Nephron (organoid): ENCODE measurements around the gene ONECUT1.
A peak's percentile ranks its signal among the peaks of the same experiment; 100 is the strongest.

Source experiments
- H3K27ac Mint-ChIP-seq, 3 experiments: 2 replicates each; pipeline ENCODE4 v1.8.0; 2020; ENCODE audit warnings: mixed read lengths in 3 of 3, mild to moderate bottlenecking in 2 of 3, moderate library complexity in 1 of 3
- H3K27me3 Mint-ChIP-seq: 2 replicates; pipeline ENCODE4 v1.8.0; 2021; ENCODE audit warnings: low read depth, mild to moderate bottlenecking, moderate library complexity, mixed read lengths
- H3K36me3 Mint-ChIP-seq: 2 replicates; pipeline ENCODE4 v1.8.0; 2020; ENCODE audit warnings: low read depth, mixed read lengths
- H3K4me1 Mint-ChIP-seq: 2 replicates; pipeline ENCODE4 v1.8.0; 2020; ENCODE audit warnings: mixed read lengths
- H3K4me3 Mint-ChIP-seq, 3 experiments: 2 replicates each; pipeline ENCODE4 v1.8.0; 2020; ENCODE audit warnings: mild to moderate bottlenecking in 3 of 3, mixed read lengths in 3 of 3, moderate library complexity in 2 of 3
- H3K9me3 Mint-ChIP-seq: 2 replicates; pipeline ENCODE4 v1.8.0; 2020; ENCODE audit warnings: mixed read lengths
- TF ChIP-seq, protein P1 (sequence below), 3 experiments: fragments of 200-600 bp; sonication (generic); IDR thresholded peaks; one replicate each; pipeline ENCODE4 v1.5.0; 2021; ENCODE audit warnings: antibody characterized with exemption in 3 of 3; ENCODE audit not compliant: unreplicated experiment in 3 of 3

The ONECUT1 gene

DNA sequence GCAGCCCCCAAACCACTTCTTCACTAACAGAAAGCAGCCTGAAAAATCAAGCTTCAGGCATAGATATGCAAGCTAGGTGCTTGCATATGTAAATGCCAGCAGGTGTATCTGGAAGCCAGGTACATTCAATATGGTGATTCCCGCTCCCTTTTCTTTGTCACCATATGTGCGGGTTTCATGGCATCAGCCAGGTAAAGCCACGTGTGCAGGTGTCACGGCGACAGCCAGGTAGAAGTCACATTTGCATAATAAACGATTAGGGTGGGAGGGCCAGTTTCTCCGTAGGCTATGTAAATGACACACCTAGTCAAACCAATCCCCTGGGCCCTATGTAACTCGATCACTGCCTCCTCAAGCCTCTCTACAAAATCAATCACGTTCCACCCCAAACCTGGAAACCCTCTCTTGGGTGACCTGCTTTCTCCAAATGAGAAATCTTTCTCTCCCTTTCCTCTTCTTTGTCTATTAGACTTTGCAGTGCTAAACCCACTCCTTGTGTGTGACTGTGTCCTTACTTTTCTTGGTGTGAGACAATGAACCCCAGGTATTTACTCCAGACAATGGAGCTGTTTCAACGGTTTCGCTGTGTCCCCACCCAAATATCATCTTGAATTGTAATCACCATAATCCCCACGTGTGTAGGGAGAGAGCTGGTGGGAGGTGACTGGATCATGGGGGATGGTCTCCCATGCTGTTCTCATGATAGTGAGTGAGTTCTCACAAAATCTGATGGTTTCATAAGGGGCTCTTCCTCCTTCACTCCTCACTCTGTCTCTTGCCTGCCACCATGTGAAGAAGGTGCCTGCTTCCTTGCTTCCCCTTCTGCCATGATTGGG is 44.6 kb downstream of the ONECUT1 start:
- TF ChIP-seq, protein P1, sequence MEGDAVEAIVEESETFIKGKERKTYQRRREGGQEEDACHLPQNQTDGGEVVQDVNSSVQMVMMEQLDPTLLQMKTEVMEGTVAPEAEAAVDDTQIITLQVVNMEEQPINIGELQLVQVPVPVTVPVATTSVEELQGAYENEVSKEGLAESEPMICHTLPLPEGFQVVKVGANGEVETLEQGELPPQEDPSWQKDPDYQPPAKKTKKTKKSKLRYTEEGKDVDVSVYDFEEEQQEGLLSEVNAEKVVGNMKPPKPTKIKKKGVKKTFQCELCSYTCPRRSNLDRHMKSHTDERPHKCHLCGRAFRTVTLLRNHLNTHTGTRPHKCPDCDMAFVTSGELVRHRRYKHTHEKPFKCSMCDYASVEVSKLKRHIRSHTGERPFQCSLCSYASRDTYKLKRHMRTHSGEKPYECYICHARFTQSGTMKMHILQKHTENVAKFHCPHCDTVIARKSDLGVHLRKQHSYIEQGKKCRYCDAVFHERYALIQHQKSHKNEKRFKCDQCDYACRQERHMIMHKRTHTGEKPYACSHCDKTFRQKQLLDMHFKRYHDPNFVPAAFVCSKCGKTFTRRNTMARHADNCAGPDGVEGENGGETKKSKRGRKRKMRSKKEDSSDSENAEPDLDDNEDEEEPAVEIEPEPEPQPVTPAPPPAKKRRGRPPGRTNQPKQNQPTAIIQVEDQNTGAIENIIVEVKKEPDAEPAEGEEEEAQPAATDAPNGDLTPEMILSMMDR (IDR thresholded peaks at IDR 0.05; ENCODE audit: unreplicated experiment in 3 of 3), result no peak
- Mint-ChIP-seq H3K27me3 (peaks cover 11% of the 10 kb centered on the region), H3K36me3 (no peaks in the 10 kb centered on the region), H3K27ac (no peak overlapping the region), H3K9me3 (peaks cover 2% of the 10 kb centered on the region), H3K4me1 (no peaks in the 10 kb centered on the region), H3K4me3 (no peak overlapping the region)

DNA sequence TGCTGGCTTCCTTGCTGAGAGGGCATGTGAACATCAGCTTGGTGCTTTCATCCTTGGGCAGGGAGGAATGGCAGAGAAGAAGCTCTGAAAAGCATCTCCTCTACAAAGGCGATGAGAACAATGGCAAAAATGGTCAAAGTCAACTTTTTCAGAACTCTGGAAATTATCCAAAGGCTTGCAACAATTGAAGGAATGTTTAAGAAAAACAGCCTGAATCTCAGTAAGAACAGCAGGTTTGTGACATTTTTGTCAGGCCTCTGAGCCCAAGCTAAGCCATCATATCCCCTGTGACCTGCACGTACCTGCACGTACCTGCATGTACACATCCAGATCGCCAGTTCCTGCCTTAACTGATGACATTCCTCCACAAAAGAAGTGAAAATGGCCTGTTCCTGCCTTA is 51.8 kb downstream of the ONECUT1 start:
- H3K9me3 Mint-ChIP-seq, result no peaks in the 10 kb centered on the region
- peaks cover 4% of the 10 kb centered on the region for H3K27me3 Mint-ChIP-seq
- no peaks in the 10 kb centered on the region for H3K4me1 Mint-ChIP-seq
- TF ChIP-seq, protein P1 (IDR thresholded peaks at IDR 0.05; ENCODE audit: unreplicated experiment in 3 of 3), result no peak
- H3K36me3 Mint-ChIP-seq, result no peaks in the 10 kb centered on the region
- H3K27ac Mint-ChIP-seq, result no peak overlapping the region
- H3K4me3 Mint-ChIP-seq, result no peak overlapping the region

DNA sequence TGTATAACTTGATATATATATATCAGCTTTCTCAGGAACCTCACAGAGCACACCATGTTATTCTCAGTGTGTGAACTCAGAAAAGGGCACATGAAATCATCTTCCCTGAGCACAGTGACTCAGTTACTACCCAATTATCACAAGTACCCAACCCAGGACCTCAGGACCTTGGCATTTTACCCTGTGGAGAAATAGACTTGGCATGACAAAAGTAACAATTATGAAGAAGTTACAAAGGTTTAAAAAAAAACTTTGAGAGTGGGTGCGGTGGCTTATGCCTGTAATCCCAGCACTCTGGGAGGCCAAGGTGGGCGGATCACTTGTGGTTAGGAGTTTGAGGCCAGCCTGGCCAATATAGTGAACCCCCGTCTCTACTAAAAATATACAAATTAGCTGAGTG is 52.4 kb downstream of the ONECUT1 start:
- Mint-ChIP-seq H3K27ac (no peak overlapping the region), H3K36me3 (no peaks in the 10 kb centered on the region), H3K9me3 (no peaks in the 10 kb centered on the region), H3K27me3 (peaks cover 4% of the 10 kb centered on the region), H3K4me3 (no peak overlapping the region), H3K4me1 (no peaks in the 10 kb centered on the region)
- TF ChIP-seq, protein P1 (IDR thresholded peaks at IDR 0.05; ENCODE audit: unreplicated experiment in 3 of 3), result no peak

DNA sequence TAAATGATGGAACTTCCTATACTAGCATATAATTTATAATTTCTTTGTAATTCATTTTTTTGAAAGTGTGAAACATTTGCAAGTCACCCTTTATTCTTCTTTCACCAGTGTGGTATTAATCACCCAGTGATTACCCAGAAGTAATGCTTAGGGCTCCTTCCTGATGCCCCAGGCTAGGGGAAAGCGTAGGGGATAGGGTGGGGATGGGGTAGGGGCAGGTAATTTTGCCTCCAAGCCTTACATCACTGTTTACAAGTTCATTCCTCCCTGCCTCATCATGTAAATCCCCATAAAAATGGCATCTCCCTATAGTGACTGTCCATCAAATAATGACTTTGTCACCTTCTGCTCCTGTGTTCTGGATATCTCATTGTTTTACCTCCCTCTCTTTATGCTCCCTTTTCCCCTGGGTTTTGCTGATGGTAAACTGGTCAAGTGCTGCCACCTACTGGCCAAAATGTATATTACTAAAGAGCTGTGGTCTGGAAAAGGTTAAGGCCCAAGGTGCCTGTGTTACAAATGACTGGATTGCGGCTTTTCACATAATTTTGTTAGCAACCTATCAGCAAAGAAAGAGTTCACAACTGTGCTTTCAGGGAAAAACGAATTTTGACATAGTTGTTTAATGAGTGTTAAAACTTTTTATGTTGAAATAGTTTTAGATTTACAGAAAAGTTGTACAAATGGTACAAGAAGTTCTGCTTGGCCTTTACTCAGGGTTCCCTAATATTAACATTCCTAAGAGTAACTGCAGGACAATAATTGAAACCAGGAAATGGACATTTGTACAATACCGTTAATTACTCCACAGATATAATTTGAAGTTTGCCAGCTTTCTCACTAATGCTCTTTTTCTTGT is 54.7 kb downstream of the ONECUT1 start:
- Mint-ChIP-seq H3K36me3 (no peaks in the 10 kb centered on the region), H3K4me3 (no peak overlapping the region), H3K27me3 (peaks cover 4% of the 10 kb centered on the region), H3K9me3 (no peaks in the 10 kb centered on the region), H3K27ac (no peak overlapping the region), H3K4me1 (no peaks in the 10 kb centered on the region)
- TF ChIP-seq, protein P1 (IDR thresholded peaks at IDR 0.05; ENCODE audit: unreplicated experiment in 3 of 3), result peak; percentile 77 to 84 (median 80)

DNA sequence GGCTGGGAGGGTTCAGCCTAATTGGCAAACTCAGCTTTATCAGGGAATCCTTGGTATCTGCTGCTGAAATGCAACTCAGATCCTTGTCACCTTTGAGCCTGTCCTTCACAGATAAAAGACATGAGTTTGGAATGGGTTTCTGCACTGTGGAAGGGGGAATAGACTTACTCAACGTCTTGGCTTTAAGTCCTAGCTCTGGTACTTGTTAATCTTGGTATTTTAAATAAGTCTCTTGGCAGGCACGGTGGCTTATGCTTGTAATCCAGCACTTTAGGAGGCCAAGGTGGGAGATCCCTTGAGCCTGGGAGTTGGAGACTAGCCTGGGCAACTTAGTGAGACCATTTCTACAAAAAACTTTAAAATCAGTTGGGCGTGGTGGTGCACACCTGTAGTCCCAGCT is 55.8 kb downstream of the ONECUT1 start:
- no peak overlapping the region for H3K27ac Mint-ChIP-seq
- H3K9me3 Mint-ChIP-seq, result no peaks in the 10 kb centered on the region
- H3K4me1 Mint-ChIP-seq, result no peaks in the 10 kb centered on the region
- no peaks in the 10 kb centered on the region for H3K36me3 Mint-ChIP-seq
- TF ChIP-seq, protein P1 (IDR thresholded peaks at IDR 0.05; ENCODE audit: unreplicated experiment in 3 of 3), result no peak
- no peaks in the 10 kb centered on the region for H3K27me3 Mint-ChIP-seq
- H3K4me3 Mint-ChIP-seq, result no peak overlapping the region
